ENCODE results near the gene TBC1D16. TPM values are rescaled to one million over a fixed set of nuclear protein-coding genes. Genes with fewer than 3 reads are reported as not detected.

TBC1D16 gene
- total RNA-seq, 1 donor from 2014 or later, result 197 TPM

DNA sequence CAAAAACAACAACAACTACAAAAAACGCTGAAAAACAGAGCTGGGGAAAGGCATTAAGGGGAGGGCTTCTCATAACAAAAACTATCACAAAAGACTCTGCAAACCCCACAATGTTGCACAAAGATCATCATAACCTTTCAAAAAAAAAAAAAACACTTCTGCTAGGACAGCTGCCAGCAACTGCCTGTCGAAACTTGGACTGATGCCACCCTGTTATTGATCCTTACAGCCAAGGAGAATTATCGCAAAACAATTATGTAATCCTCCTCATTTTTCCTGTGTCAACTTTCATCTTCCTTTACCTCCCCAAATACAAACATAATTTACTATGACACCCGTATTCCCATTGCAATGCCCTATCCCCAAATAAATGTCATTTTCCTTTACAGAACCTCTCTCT is 10.0 kb upstream of the TBC1D16 start:
- H3K36me3 Mint-ChIP-seq (ENCODE audit: unreplicated experiment), result peaks cover 16% of the 10 kb centered on the region
- no peak overlapping the region for H3K27ac Mint-ChIP-seq (ENCODE audit: unreplicated experiment)
- H3K4me1 Mint-ChIP-seq (ENCODE audit: low read depth, unreplicated experiment), result no peaks in the 10 kb centered on the region
- no peak for TF ChIP-seq CTCF (IDR thresholded peaks at IDR 0.05; ENCODE audit: partially characterized antibody, unreplicated experiment)
- H3K4me3 Mint-ChIP-seq (ENCODE audit: unreplicated experiment), result peak overlapping the region; percentile 8
- peaks cover 10% of the 10 kb centered on the region for H3K9me3 Mint-ChIP-seq (ENCODE audit: unreplicated experiment)
- H3K27me3 Mint-ChIP-seq (ENCODE audit: unreplicated experiment), result peaks cover 4% of the 10 kb centered on the region
- DNase-seq, result no peak

GRCh38 chr17:80043963-80044362 is 8.3 kb upstream of the TBC1D16 start:
- no peak overlapping the region for H3K4me3 Mint-ChIP-seq (ENCODE audit: unreplicated experiment)
- H3K4me1 Mint-ChIP-seq (ENCODE audit: low read depth, unreplicated experiment), result no peaks in the 10 kb centered on the region
- no peak for TF ChIP-seq CTCF (IDR thresholded peaks at IDR 0.05; ENCODE audit: partially characterized antibody, unreplicated experiment)
- peaks cover 4% of the 10 kb centered on the region for H3K27me3 Mint-ChIP-seq (ENCODE audit: unreplicated experiment)
- no peak overlapping the region for H3K27ac Mint-ChIP-seq (ENCODE audit: unreplicated experiment)
- DNase-seq, result no peak
- H3K36me3 Mint-ChIP-seq (ENCODE audit: unreplicated experiment), result peaks cover 16% of the 10 kb centered on the region
- H3K9me3 Mint-ChIP-seq (ENCODE audit: unreplicated experiment), result peaks cover 9% of the 10 kb centered on the region

DNA sequence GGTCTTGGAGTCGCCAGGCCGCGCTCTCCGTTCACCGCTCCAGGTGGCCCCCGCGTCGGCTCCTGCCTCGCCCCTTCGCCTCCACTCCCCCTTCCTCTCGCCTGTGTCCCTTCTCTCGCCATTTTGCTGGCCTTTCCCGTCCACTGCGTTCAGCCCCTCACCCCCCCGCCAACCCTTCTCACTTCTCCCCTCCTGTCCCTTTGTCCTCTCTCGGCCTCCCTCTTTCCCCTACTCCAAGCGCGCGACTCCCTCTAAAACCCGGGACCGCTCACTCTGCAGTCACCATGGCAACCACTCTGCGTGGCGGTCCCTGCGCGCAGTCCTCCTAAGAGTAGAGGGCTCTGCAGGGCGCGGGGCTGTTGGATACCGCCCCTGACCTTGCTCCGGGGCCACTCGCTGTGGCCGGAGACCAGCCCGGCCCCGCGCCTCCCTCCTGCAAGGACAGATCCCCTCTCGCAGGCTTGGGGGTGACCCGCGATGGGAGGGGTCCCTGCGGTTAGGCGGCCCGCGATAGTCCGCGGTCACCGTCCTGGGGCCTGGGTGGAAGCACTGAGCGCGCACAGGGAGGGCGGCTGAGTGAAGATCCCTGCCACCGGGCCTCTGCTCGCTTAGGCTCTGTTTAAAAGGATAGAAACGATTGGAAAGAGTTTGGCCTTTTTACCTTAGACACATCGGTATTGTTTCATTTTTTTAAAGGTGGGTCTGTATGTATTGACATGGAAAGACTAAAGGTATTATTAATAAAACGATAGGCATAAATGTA is 1.2 kb upstream of the TBC1D16 start:
- no peak for TF ChIP-seq CTCF (IDR thresholded peaks at IDR 0.05; ENCODE audit: partially characterized antibody, unreplicated experiment)
- peak; percentile 81 for DNase-seq
- peaks cover 11% of the 10 kb centered on the region for H3K27me3 Mint-ChIP-seq (ENCODE audit: unreplicated experiment)
- peak overlapping the region; percentile 89 for H3K4me3 Mint-ChIP-seq (ENCODE audit: unreplicated experiment)
- H3K4me1 Mint-ChIP-seq (ENCODE audit: low read depth, unreplicated experiment), result peaks cover 26% of the 10 kb centered on the region
- peak overlapping the region; percentile 82 for H3K27ac Mint-ChIP-seq (ENCODE audit: unreplicated experiment)
- peaks cover 10% of the 10 kb centered on the region for H3K9me3 Mint-ChIP-seq (ENCODE audit: unreplicated experiment)
- H3K36me3 Mint-ChIP-seq (ENCODE audit: unreplicated experiment), result peaks cover 3% of the 10 kb centered on the region

DNA sequence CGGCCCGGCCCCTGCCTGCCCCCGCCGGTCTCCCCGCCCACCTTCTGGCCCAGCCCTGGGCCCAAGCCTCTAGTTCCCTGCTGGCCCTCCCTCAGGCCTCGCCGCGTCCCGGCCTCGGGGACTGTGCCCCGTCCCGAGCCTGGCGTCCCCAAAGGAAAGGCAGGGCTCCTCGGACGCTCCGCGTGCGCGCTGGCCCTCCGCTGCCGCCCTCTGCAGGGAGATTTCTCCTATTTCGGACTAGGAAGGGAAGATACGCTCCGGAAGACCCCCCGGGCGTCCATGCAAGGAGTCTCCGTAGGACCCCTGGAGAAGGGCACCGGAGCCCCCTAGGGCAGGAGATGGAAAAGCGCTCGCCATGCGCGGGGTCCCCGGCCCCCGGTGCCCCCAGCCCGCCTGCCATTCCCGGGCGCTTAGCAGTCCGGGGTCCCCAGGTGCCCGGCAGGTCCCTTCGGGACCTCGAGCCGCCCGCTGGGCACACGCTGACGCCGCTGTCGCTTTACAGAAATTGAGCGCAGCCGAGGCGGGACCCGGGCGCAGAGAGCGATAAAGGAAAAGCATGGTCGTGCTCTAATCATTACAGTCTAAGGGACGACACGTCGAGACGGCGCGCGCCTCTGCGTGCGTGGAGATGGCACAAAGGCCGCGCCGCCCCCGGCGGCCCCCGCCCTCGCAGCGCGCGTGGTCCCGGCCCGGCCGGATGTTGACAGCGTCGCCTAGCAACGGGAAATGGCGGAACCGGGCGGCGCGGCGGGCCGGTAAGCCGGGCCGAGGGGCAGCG is 454 bp upstream of the TBC1D16 start, which contains the start of gene CCDC40:
TSS of gene CCDC40 (plus strand) at position 706 of the 778 bp plus-strand sequence. CDS start at position 727, 21 bp downstream.
- TF ChIP-seq CTCF (IDR thresholded peaks at IDR 0.05; ENCODE audit: partially characterized antibody, unreplicated experiment), result peak; percentile 19
- H3K27me3 Mint-ChIP-seq (ENCODE audit: unreplicated experiment), result peaks cover 17% of the 10 kb centered on the region
- peak within 1 kb of the TSS; percentile 82 for H3K27ac Mint-ChIP-seq (ENCODE audit: unreplicated experiment)
- peak; percentile 89 for DNase-seq
- peaks cover 10% of the 10 kb centered on the region for H3K9me3 Mint-ChIP-seq (ENCODE audit: unreplicated experiment)
- H3K4me1 Mint-ChIP-seq (ENCODE audit: low read depth, unreplicated experiment), result peaks cover 34% of the 10 kb centered on the region
- H3K4me3 Mint-ChIP-seq (ENCODE audit: unreplicated experiment), result peak within 1 kb of the TSS; percentile 89
- no peaks in the 10 kb centered on the region for H3K36me3 Mint-ChIP-seq (ENCODE audit: unreplicated experiment)

Data from glutamatergic neuron (in vitro differentiated cells).